BE2C (cell line): Measurements from ENCODE around the gene F7.
"Not testable (repeated sequence)": the region's sequence is repeated elsewhere in the genome, so short reads cannot be mapped to it uniquely, and the experiment has no call there.

Experiments
- DNase-seq: peaks from one replicate; pipeline ENCODE4 v3.0.0-alpha.2; 2020
- H3K27me3 ChIP-seq: fragments of 250-450 bp; sonication (Bioruptor Pico); 2 replicates; pipeline ENCODE4 v1.5.1; 2020; ENCODE audit warnings: mild to moderate bottlenecking
- H3K36me3 ChIP-seq: fragments of 250-450 bp; sonication (Bioruptor Pico); 2 replicates; pipeline ENCODE4 v1.5.1; 2020; ENCODE audit warnings: mild to moderate bottlenecking
- H3K4me1 ChIP-seq: fragments of 250-450 bp; sonication (Bioruptor Pico); 2 replicates; pipeline ENCODE4 v1.5.1; 2020
- H3K4me3 ChIP-seq: 2 replicates; pipeline ENCODE4 v1.5.1; 2011; ENCODE audit warnings: low read depth, low read length
- H3K9me3 ChIP-seq: fragments of 250-450 bp; sonication (Bioruptor Pico); 2 replicates; pipeline ENCODE4 v1.5.1; 2020
- CTCF ChIP-seq: IDR thresholded peaks from 2 replicates; pipeline ENCODE4 v1.5.1; 2012; ENCODE audit warnings: mild to moderate bottlenecking, low read depth, low read length

Gene F7

GRCh38 chr13:113110852-113111315, 5.3 kb downstream of the F7 start:
- H3K27me3 ChIP-seq = peaks cover 20% of the 10 kb centered on the region
- no peak for TF ChIP-seq CTCF

GRCh38 chr13:113111821-113112220, 6.2 kb downstream of the F7 start:
- H3K9me3 ChIP-seq, H3K4me3 ChIP-seq, H3K4me1 ChIP-seq, H3K36me3 ChIP-seq, DNase-seq: not testable (repeated sequence)
- peaks cover 20% of the 10 kb centered on the region for H3K27me3 ChIP-seq

More at GRCh38 chr13:113110852-113111315, 5.3 kb downstream of the F7 start:
- H3K4me3 ChIP-seq = no peak overlapping the region
- peaks cover 7% of the 10 kb centered on the region for H3K9me3 ChIP-seq
- peak; percentile 7 for DNase-seq
- H3K4me1 ChIP-seq = no peaks in the 10 kb centered on the region; the same call in 1 of the 2 replicates
- no peaks in the 10 kb centered on the region for H3K36me3 ChIP-seq

- not testable (repeated sequence) for H3K9me3 ChIP-seq, H3K36me3 ChIP-seq, H3K4me3 ChIP-seq, DNase-seq, H3K4me1 ChIP-seq
- peaks cover 20% of the 10 kb centered on the region for H3K27me3 ChIP-seq
These were observed 6.9 kb downstream of the F7 start for GRCh38 chr13:113112475-113112874.

GRCh38 chr13:113112893-113113845, 7.6 kb downstream of the F7 start:
- TF ChIP-seq CTCF = no peak
- no peaks in the 10 kb centered on the region for H3K36me3 ChIP-seq
- H3K9me3 ChIP-seq = peaks cover 7% of the 10 kb centered on the region
- DNase-seq = no peak
- peaks cover 20% of the 10 kb centered on the region for H3K27me3 ChIP-seq
- no peaks in the 10 kb centered on the region for H3K4me1 ChIP-seq
- H3K4me3 ChIP-seq = no peak overlapping the region

GRCh38 chr13:113113846-113114271, 8.3 kb downstream of the F7 start:
- TF ChIP-seq CTCF = no peak
- DNase-seq = no peak
- Histone ChIP-seq H3K4me1 (no peaks in the 10 kb centered on the region), H3K4me3 (no peak overlapping the region), H3K36me3 (no peaks in the 10 kb centered on the region), H3K27me3 (peaks cover 20% of the 10 kb centered on the region), H3K9me3 (peaks cover 7% of the 10 kb centered on the region)

GRCh38 chr13:113114511-113115362, 9.1 kb downstream of the F7 start:
- peak; percentile 4 for DNase-seq
- Histone ChIP-seq H3K27me3 (peaks cover 14% of the 10 kb centered on the region), H3K4me1 (no peaks in the 10 kb centered on the region), H3K36me3 (no peaks in the 10 kb centered on the region), H3K4me3 (no peak overlapping the region), H3K9me3 (peaks cover 7% of the 10 kb centered on the region)
- no peak for TF ChIP-seq CTCF
